GM19463 (cell line): ENCODE results near the gene RNF223.
"Not testable (repeated sequence)": the region's sequence is repeated elsewhere in the genome, so short reads cannot be mapped to it uniquely, and the experiment has no call there.

ENCODE experiments used
- ATAC-seq: cut with Tn5 transposase; IDR thresholded peaks from one replicate; pipeline ENCODE4 v1.9.1; 2021; ENCODE audit warnings: mild to moderate bottlenecking, moderate library complexity; ENCODE audit not compliant: unreplicated experiment

The RNF223 gene

GRCh38 chr1:1074631-1075147 lies 583 bp upstream of the RNF223 start:
- ATAC-seq, result no peak

GRCh38 chr1:1072849-1073742 lies 1.0 kb downstream of the RNF223 start:
- no peak for ATAC-seq

- ATAC-seq, result no peak
Measured at GRCh38 chr1:1072299-1072848, 1.7 kb downstream of the RNF223 start.

- no peak for ATAC-seq
Measured at GRCh38 chr1:1071486-1072298, 2.4 kb downstream of the RNF223 start.

GRCh38 chr1:1069711-1070676 lies 4.1 kb downstream of the RNF223 start:
- ATAC-seq, result no peak

GRCh38 chr1:1069056-1069710 lies 4.9 kb downstream of the RNF223 start:
- ATAC-seq, result peak; percentile 49

- ATAC-seq, result peak; percentile 2
Measured at GRCh38 chr1:1068517-1069055, 5.5 kb downstream of the RNF223 start.

- ATAC-seq, result no peak
Measured at GRCh38 chr1:1067860-1068516, 6.1 kb downstream of the RNF223 start.

GRCh38 chr1:1067284-1067859 lies 6.7 kb downstream of the RNF223 start:
- ATAC-seq, result no peak

- ATAC-seq, result no peak
Measured at GRCh38 chr1:1066403-1067283, 7.5 kb downstream of the RNF223 start.

GRCh38 chr1:1065940-1066304 lies 8.2 kb downstream of the RNF223 start:
- ATAC-seq, result not testable (repeated sequence)

GRCh38 chr1:1065265-1065939 lies 8.7 kb downstream of the RNF223 start:
- ATAC-seq, result no peak

- ATAC-seq, result peak; percentile 61
Measured at GRCh38 chr1:1063945-1064831, 9.9 kb downstream of the RNF223 start.

- no peak for ATAC-seq
Measured at GRCh38 chr1:1063261-1063944, 10.7 kb downstream of the RNF223 start.

GRCh38 chr1:1062348-1063163 lies 11.6 kb downstream of the RNF223 start:
- ATAC-seq, result no peak
